GM12872 (cell line): Measurements from ENCODE around the gene TMCO4.

Experiments
- TF ChIP-seq, protein P1 (sequence below): IDR thresholded peaks from 3 replicates; pipeline ENCODE4 v1.5.1; 2011; ENCODE audit warnings: low read depth, mild to moderate bottlenecking, low read length, moderate library complexity; ENCODE audit not compliant: insufficient read depth

The TMCO4 gene

DNA sequence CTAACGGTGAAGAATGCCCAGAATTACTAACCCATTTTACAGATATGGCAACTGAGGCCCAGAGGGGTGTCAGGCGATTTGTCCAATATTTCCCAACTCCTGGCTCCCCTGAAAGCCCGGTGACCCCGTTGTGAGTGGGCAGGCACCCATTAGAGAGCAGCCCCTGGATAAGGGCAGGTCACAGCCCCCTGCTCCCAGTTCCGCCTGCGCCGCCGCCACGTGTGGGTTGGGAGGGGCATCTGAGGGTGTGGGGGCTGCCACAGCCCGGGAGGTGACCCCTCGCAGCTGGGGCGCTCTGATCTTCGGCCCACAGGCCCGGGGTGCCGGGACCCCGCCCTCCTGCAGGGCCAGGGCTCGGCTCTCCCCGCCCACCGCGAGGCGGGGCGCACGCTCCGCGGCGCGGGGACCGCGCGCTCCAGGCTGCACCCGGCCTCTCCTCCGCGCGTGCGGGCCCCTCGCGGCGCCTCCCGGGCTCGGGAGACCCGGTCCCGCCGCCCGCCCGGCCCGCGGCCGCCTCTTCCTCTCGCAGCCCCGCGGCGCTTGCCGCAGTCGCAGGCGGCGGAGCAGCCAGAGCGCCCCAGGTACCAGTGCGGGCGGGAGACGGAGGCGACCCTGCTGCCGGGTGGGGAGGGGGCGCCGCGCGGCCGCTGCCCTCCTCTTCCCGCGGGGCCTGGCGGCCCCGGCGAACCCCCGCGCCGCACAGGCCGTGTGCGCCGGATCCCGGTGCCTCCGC, 135.1 kb downstream of the TMCO4 start, which contains the start of gene HTR6:
HTR6 (plus strand) TSS at position 423 of the 733 bp plus-strand sequence. CDS start 879 bp downstream, outside the sequence.
- TF ChIP-seq, protein P1, sequence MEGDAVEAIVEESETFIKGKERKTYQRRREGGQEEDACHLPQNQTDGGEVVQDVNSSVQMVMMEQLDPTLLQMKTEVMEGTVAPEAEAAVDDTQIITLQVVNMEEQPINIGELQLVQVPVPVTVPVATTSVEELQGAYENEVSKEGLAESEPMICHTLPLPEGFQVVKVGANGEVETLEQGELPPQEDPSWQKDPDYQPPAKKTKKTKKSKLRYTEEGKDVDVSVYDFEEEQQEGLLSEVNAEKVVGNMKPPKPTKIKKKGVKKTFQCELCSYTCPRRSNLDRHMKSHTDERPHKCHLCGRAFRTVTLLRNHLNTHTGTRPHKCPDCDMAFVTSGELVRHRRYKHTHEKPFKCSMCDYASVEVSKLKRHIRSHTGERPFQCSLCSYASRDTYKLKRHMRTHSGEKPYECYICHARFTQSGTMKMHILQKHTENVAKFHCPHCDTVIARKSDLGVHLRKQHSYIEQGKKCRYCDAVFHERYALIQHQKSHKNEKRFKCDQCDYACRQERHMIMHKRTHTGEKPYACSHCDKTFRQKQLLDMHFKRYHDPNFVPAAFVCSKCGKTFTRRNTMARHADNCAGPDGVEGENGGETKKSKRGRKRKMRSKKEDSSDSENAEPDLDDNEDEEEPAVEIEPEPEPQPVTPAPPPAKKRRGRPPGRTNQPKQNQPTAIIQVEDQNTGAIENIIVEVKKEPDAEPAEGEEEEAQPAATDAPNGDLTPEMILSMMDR: no peak

DNA sequence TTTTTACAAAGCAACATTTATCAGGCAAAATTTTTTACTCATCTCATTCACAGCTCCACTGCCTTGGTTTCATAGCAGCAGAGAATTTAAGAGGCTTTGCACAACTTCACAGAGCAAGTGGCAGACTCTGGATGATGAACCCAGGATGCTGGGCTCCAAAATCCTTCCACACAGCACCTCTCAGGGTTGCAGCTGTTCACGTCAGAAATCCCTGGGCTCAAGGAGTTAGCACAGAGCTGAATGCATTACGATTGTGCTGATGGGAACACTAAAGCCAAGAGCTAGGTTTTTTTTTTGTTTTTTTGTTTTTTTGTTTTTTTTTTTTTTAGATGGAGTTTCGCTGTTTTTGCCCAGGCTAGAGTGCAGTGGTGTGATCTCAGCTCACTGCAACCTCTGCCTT, 137.4 kb downstream of the TMCO4 start:
- TF ChIP-seq, protein P1: no peak

DNA sequence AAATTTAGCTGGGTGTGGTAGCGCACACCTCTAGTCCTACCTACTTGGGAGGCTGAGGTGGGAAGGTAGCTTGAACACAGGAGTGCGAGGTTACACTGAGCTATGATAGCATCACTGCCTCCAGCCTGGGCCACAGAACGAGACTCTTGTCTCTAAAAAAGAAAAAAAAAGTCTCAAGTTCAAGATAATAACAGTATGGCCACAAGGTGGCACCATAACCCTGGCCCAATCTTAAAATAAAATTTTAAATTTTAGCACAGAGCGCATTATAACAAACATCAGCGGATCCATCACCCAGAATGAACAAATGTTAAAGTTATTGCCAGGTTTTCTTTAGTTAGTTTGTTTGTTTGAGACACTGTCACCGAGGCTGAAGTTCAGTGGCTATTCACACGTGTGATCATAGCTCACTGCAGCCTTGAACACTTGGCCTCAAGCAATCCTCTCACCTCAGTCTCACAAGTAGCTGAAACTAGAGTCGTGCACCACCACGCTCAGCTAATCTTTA, 137.9 kb downstream of the TMCO4 start:
- TF ChIP-seq, protein P1: peak; percentile 62; the same call in 2 of the 3 replicates

DNA sequence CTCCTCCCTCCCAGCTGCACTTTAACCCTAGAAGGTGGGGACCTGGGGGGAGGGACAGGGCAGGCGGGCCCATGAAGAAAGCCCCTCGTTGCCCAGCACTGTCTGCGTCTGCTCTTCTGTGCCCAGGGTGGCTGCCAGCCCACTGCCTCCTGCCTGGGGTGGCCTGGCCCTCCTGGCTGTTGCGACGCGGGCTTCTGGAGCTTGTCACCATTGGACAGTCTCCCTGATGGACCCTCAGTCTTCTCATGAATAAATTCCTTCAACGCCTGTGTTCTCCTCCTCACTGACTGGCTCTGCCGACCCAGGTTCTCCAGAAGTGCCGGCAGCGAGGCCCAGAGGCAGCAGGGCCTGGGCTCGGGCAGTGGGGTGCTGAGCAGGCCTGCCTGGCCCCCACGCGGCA, 141.5 kb downstream of the TMCO4 start:
- TF ChIP-seq, protein P1: no peak

DNA sequence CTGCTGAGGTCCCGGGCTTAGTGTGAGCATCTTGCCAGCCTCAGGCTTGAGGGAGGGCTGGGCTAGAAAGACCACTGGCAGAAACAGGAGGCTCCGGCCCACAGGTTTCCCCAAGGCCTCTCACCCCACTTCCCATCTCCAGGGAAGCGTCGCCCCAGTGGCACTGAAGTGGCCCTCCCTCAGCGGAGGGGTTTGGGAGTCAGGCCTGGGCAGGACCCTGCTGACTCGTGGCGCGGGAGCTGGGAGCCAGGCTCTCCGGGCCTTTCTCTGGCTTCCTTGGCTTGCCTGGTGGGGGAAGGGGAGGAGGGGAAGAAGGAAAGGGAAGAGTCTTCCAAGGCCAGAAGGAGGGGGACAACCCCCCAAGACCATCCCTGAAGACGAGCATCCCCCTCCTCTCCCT, 142.2 kb downstream of the TMCO4 start:
- TF ChIP-seq, protein P1: no peak

DNA sequence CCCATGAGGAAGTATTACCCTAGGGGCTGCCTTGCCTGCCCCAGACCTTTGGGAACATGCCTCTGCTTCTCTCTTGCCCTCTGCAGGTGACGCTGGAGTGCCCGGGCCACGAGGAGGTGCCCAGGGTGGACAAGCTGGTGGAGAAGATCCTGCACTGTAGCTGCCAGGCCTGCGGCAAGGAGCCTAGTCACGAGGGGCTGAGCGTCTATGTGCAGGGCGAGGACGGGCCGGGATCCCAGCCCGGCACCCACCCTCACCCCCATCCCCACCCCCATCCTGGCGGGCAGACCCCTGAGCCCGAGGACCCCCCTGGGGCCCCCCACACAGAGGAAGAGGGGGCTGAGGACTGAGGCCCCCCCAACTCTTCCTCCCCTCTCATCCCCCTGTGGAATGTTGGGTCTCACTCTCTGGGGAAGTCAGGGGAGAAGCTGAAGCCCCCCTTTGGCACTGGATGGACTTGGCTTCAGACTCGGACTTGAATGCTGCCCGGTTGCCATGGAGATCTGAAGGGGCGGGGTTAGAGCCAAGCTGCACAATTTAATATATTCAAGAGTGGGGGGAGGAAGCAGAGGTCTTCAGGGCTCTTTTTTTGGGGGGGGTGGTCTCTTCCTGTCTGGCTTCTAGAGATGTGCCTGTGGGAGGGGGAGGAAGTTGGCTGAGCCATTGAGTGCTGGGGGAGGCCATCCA, 142.8 kb downstream of the TMCO4 start:
- TF ChIP-seq, protein P1: no peak

DNA sequence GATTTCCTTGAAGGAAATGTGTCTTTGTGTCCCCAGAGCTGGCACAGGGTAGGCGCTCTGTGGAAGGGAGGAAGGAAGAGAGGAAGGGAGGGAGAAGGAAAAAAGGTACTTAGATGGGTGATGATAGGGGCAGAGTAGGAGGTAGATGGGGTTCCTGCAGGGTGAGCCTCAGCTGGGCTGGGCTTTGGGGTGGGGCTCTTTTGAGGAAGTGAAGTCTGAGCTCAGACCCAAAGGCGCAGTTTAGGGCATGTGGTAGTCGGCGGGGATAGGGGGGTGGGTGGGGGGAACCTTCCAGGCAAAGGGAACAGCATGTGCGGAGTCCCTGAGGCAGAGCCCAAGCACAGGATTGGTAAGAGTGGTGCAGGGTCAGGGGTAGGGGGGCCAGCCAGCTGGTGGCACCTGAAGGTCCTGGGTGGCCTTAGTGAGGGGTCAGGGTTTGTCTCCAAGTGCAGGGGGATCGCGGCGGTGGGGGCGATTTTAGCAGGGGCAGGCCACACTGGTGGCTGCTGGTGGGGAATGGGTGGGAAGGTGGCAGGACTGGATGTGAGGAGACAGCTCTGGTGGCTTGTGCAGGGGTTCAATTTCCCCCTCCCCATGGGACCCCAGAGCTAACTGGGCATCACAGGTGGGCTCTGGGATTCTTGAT, 143.5 kb downstream of the TMCO4 start:
- TF ChIP-seq, protein P1: no peak
